ENCODE results near the gene SNRPD1.

- TF ChIP-seq CTCF (IDR thresholded peaks at IDR 0.05) (no peak), ZFX (IDR thresholded peaks at IDR 0.05; ENCODE audit: borderline replicate concordance) (no peak)
These were observed 52.0 kb downstream of the SNRPD1 start for GRCh38 chr18:21664069-21664468.

Measured in 22Rv1 (cell line).